PC-3 (cell line): ENCODE measurements around the gene ZC3H4. TPM values are rescaled to one million over a fixed set of nuclear protein-coding genes. Genes with fewer than 3 reads are reported as not detected.

Experiments
- ATAC-seq: fragments of 200-7000 bp; cut with Tn5 transposase; 2 replicates; pipeline ENCODE4 v1.9.1; 2020; ENCODE audit warnings: mild to moderate bottlenecking, moderate library complexity
- Bru-seq: library from RNA; stranded (reverse); fragments of 400-500 nt; gene quantifications from one replicate; lab custom pipeline; 2021; lab: Mats Ljungman, UMichigan
- BruChase-seq, 2 experiments: library from RNA; stranded (reverse); fragments of 400-500 nt; gene quantifications; one replicate each; lab custom pipeline; 2021; lab: Mats Ljungman, UMichigan
- BruUV-seq: library from RNA; stranded (reverse); fragments of 400-500 nt; replicated peaks from 2 replicates; lab custom pipeline; 2021; lab: Mats Ljungman, UMichigan
- CTCF ChIA-PET: fragments of 300-600 bp; sonication (Branson Sonifier 250); formaldehyde crosslinking; loops from one replicate; lab custom pipeline; 2022; ENCODE audit warnings: antibody characterized with exemption; lab: Charles Lee
- POLR2A ChIA-PET: fragments of 300-600 bp; sonication (Branson Sonifier 250); formaldehyde crosslinking; loops from one replicate; lab custom pipeline; 2022; ENCODE audit warnings: antibody characterized with exemption; ENCODE audit not compliant: unreplicated experiment; lab: Charles Lee
- DNase-seq: peaks from one replicate; pipeline ENCODE4 v3.0.0-alpha.2; 2015
- H2AFZ ChIP-seq: fragments of 300-600 bp; sonication (generic); 2 replicates; pipeline ENCODE4 v1.6.0; 2016; ENCODE audit warnings: antibody characterized with exemption, low read length
- H3F3A ChIP-seq: fragments of 300-600 bp; sonication (generic); one replicate; pipeline ENCODE4 v1.6.0; 2017; ENCODE audit warnings: antibody characterized with exemption, low read length, control low read depth, mild to moderate bottlenecking; ENCODE audit not compliant: unreplicated experiment
- H3K27ac ChIP-seq: fragments of 300-600 bp; sonication (generic); 2 replicates; pipeline ENCODE4 v1.5.1; 2016; ENCODE audit warnings: mild to moderate bottlenecking, low read length
- H3K27me3 ChIP-seq: fragments of 300-600 bp; sonication (generic); 2 replicates; pipeline ENCODE4 v1.6.1; 2016; ENCODE audit warnings: low read length, mixed read lengths
- H3K36me3 ChIP-seq: fragments of 300-600 bp; sonication (generic); 2 replicates; pipeline ENCODE4 v1.6.1; 2016; ENCODE audit warnings: low read depth, mixed run types, low read length, mixed read lengths
- H3K4me1 ChIP-seq: fragments of 300-600 bp; sonication (generic); 2 replicates; pipeline ENCODE4 v1.5.1; 2016; ENCODE audit warnings: low read length; ENCODE audit not compliant: insufficient read depth
- H3K4me2 ChIP-seq: fragments of 300-600 bp; sonication (generic); 2 replicates; pipeline ENCODE4 v1.6.0; 2016; ENCODE audit warnings: low read length
- H3K4me3 ChIP-seq: fragments of 300-600 bp; sonication (generic); 2 replicates; pipeline ENCODE4 v1.5.1; 2016; ENCODE audit warnings: mild to moderate bottlenecking, low read length, mixed read lengths
- H3K79me2 ChIP-seq: fragments of 300-600 bp; sonication (generic); 2 replicates; pipeline ENCODE4 v1.6.1; 2017; ENCODE audit warnings: low read length, mixed read lengths
- H3K9ac ChIP-seq: fragments of 300-600 bp; sonication (generic); 2 replicates; pipeline ENCODE4 v1.6.0; 2016; ENCODE audit warnings: mild to moderate bottlenecking, low read length
- H3K9me2 ChIP-seq: fragments of 300-600 bp; sonication (generic); replicated peaks from 2 replicates; pipeline ENCODE4 v1.6.1; 2016; ENCODE audit warnings: mixed run types, low read length, mixed read lengths
- H3K9me3 ChIP-seq: fragments of 300-600 bp; sonication (generic); 2 replicates; pipeline ENCODE4 v1.6.1; 2016; ENCODE audit warnings: low read length, mixed read lengths
- H4K20me1 ChIP-seq: fragments of 300-600 bp; sonication (generic); 2 replicates; pipeline ENCODE4 v1.6.1; 2016; ENCODE audit warnings: low read length, mixed read lengths
- CTCF ChIP-seq: fragments of 300-600 bp; sonication (generic); conservative IDR thresholded peaks from 2 replicates; pipeline ENCODE4 v1.5.1; 2017; ENCODE audit warnings: antibody characterized with exemption, low read depth, mild to moderate bottlenecking, low read length
- EZH2 ChIP-seq: fragments of 300-600 bp; sonication (generic); IDR thresholded peaks from one replicate; pipeline ENCODE4 v1.6.1; 2017; ENCODE audit warnings: antibody characterized with exemption, mild to moderate bottlenecking, low read length; ENCODE audit not compliant: unreplicated experiment
- EZH2phosphoT487 ChIP-seq: fragments of 300-600 bp; sonication (generic); IDR thresholded peaks from 2 replicates; pipeline ENCODE4 v1.6.1; 2018; ENCODE audit warnings: mild to moderate bottlenecking, antibody characterized with exemption, low read length, borderline replicate concordance
- intact Hi-C: fragments of 100-400 bp; cut with micrococcal nuclease; formaldehyde crosslinking; loops from 2 replicates; pipeline ENCODE4 v1.9.0; 2023
- long read RNA-seq: library from polyadenylated mRNA; unstranded; transcript quantifications from one replicate; pipeline ENCODE4 v2.0.0, GENCODE V29; 2021; ENCODE audit not compliant: unreplicated experiment
- total RNA-seq: library from RNA; depleted of rRNA; stranded (reverse); fragments of >200 nt; gene quantifications from 2 replicates; pipeline ENCODE4 v1.2.3, GENCODE V29; 2014; rRNA removed

ZC3H4 gene
- total RNA-seq (13.4 and 20.0 TPM in 2 replicates), Bru-seq, nascent RNA (percentile 72 among the genes with signal in this experiment), BruChase-seq, experiment 1, labeled RNA remaining after a 6-hour chase (percentile 83 among the genes with signal in this experiment), BruChase-seq, experiment 2, labeled RNA remaining after a 2-hour chase (percentile 76 among the genes with signal in this experiment)
- long read RNA-seq, partial matches to known transcripts: 1 of 48 reads
- long read RNA-seq, other reads (novel, unspliced or antisense): 47 of 48 reads

GRCh38 chr19:47112997-47113849 lies at the start of gene ZC3H4:
TSS of gene ZC3H4 (minus strand) at chr19:47113776. CDS start at chr19:47112584, 1,192 bp downstream.
- no peaks in the 10 kb centered on the region for H3K36me3 ChIP-seq
- H2AFZ ChIP-seq: peak within 1 kb of the TSS; percentile 76
- ChIA-PET CTCF (interaction anchor here (0.5 to 1.1 kb wide), 4 partner anchors 34 to 384 kb away, joined by 3 to 5 read pairs (median 4); no protein-coding TSS in a partner anchor), POLR2A (interaction anchor here (0.6 to 1.0 kb wide), 9 partner anchors 9 to 1234 kb away, joined by 3 to 6 read pairs (median 3); no protein-coding TSS in a partner anchor)
- H3K4me2 ChIP-seq: peak within 1 kb of the TSS; percentile 85
- H3K9me2 ChIP-seq: no peaks in the 10 kb centered on the region
- H3K27me3 ChIP-seq: no peaks in the 10 kb centered on the region
- H3K9me3 ChIP-seq: no peaks in the 10 kb centered on the region
- intact Hi-C loops: loop anchor here (5.0 kb wide), 1 partner anchor 36 kb away; no protein-coding TSS in a partner anchor
- peak within 1 kb of the TSS; percentile 99 for H3K27ac ChIP-seq
- H3K9ac ChIP-seq: peak within 1 kb of the TSS; percentile 100
- peak; percentile 97 for DNase-seq
- H3K4me3 ChIP-seq: peak within 1 kb of the TSS; percentile 93
- H3F3A ChIP-seq: peaks cover 9% of the 10 kb centered on the region
- H3K4me1 ChIP-seq: peaks cover 21% of the 10 kb centered on the region
- peaks cover 39% of the 10 kb centered on the region for H3K79me2 ChIP-seq
- ATAC-seq: peak; percentile 85
- no peak for TF ChIP-seq CTCF
- TF ChIP-seq EZH2: no peak
- TF ChIP-seq EZH2phosphoT487: no peak
- BruUV-seq: no TSS peak
- no peaks in the 10 kb centered on the region for H4K20me1 ChIP-seq

- Histone ChIP-seq H3K36me3 (peaks cover 21% of the 10 kb centered on the region; the same call in 1 of the 2 replicates), H3K27ac (no peak overlapping the region), H3K79me2 (0 out of 2 replicates have a peak, but pooled peaks cover 6% of the 10 kb centered on the region), H3F3A (no peaks in the 10 kb centered on the region), H4K20me1 (no peaks in the 10 kb centered on the region), H3K27me3 (no peaks in the 10 kb centered on the region), H3K9me2 (no peaks in the 10 kb centered on the region), H3K4me2 (no peak overlapping the region), H3K9ac (no peak overlapping the region), H3K4me1 (peaks cover 13% of the 10 kb centered on the region), H3K9me3 (no peaks in the 10 kb centered on the region), H3K4me3 (no peak overlapping the region), H2AFZ (no peak overlapping the region)
- intact Hi-C loops: no loop called here
- DNase-seq (no peak), ATAC-seq (no peak)
- POLR2A ChIA-PET: no interaction called here
- no peak for TF ChIP-seq CTCF
- no TSS peak for BruUV-seq
- CTCF ChIA-PET: no interaction called here
These were observed 48.4 kb upstream of the ZC3H4 start for GRCh38 chr19:47161876-47162489.
